ENCODE measurements around the gene AGBL2.
A peak's percentile ranks its signal among the peaks of the same experiment; 100 is the strongest.
"Not testable (repeated sequence)": the region's sequence is repeated elsewhere in the genome, so short reads cannot be mapped to it uniquely, and the experiment has no call there.

The AGBL2 gene, protein sequence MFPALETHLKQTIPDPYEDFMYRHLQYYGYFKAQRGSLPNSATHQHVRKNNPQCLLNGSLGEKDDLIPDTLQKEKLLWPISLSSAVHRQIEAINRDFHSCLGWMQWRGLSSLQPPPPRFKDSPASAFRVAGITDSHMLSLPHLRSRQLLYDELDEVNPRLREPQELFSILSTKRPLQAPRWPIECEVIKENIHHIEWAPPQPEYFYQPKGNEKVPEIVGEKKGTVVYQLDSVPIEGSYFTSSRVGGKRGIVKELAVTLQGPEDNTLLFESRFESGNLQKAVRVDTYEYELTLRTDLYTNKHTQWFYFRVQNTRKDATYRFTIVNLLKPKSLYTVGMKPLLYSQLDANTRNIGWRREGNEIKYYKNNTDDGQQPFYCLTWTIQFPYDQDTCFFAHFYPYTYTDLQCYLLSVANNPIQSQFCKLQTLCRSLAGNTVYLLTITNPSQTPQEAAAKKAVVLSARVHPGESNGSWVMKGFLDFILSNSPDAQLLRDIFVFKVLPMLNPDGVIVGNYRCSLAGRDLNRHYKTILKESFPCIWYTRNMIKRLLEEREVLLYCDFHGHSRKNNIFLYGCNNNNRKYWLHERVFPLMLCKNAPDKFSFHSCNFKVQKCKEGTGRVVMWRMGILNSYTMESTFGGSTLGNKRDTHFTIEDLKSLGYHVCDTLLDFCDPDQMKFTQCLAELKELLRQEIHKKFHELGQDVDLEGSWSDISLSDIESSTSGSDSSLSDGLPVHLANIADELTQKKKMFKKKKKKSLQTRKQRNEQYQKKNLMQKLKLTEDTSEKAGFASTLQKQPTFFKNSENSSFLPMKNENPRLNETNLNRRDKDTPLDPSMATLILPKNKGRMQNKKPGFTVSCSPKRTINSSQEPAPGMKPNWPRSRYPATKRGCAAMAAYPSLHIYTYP

DNA sequence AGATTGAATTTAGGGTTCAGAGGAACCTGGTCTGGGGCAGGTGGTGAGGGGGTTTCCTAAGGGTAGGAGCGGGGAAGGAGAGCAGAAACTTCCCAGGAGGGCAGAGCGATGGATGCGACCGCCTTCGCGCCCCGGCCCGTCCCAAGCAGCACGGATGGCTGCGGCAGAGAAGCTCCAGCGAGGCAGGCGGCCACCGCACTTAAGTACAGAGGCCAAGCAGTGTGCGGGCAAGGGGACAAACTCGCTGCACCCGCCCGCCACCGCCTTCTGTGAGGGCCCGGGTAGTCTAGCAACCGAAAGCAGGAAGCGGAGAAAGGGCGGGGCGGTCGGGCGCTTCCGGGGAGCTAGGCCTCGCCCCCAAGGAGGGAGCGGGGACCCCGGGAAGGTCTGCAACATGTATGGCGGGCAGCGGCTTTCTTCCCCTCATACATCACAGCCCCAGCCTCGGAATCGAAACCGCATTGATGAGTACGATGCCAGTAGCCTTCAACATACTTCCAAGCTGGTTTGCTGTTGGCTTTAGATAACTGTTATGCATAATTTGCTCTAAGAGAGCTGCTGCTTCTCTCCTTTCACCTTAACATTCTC lies at the start of gene AGBL2:
Gene AGBL2 (minus strand): TSS at position 288 of the 588 bp plus-strand sequence. CDS start 719 bp downstream, outside the sequence.
- peak; percentile 49 for DNase-seq (ENCODE audit: low spot score)

DNA sequence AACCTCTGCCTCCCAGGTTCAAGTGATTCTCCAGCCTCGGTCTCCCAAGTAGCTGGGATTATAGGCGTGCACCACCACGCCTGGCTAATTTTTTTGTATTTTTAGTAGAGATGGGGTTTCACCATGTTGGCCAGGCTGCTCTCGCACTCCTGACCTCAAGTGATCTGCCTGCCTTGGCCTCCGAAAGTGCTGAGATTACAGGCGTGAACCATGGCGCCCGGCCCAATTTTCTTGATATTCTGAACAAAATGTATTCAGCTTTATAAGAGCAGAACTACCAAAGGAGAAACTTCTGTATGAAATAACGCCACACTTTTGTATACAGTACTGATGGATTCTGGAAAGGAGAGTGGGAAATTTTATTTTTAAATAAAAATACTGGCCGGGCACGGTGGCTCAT lies 44.1 kb upstream of the AGBL2 start:
- DNase-seq (ENCODE audit: low spot score): not testable (repeated sequence)

DNA sequence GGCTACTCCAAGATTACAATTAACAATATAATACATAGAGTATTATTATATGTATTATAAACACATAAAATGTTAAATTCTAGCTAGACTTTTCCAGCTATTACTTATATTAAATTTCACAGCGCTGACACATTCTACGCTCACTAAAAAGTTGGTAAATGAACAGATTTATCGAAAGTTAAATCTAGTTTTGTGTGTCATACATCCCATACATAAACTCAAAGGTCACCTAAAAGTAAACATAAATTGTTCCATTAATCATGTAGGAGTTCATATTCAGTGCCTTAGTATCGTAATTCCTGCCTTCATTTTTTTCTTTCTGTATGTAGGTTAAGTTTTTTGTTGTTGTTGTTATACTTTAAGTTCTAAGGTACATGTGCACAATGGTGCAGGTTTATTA lies 41.0 kb upstream of the AGBL2 start:
- DNase-seq (ENCODE audit: low spot score): no peak

DNA sequence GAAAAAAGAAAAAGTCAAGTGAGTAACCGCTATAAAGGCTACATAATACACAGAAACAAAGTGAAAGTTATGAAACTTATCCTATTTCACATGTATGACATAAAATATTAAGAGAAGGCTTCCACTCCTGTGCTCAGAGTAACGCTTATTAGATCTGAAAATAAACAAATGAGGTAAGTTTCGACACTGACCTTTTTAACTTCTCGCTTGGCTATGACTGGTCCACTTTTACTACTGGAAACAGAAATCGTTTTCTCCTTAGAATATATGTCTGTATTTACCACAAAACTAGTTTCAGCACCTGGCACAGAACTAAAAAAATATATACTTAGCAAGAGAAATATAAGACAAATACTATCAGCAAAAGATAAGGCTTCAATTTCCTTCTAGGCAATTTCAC lies 35.6 kb upstream of the AGBL2 start:
- no peak for DNase-seq (ENCODE audit: low spot score)

DNA sequence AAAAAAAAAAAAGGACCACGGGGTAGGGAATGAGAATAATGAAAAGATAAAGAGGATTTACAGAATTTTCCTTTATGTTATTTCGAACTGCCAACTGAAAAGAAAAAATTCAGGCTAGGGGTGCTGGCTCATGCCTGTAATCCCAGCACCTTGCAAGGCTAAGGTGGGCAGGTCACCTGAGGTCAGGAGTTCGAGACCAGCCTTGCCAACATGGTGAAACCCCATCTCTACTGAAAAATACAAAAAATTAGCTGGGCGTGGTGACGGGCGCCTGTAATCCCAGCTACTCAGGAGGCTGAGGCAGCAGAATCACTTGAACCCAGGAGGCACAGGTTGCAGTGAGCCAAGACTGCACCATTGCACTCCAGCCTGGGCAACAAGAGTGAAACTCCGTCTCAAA lies 27.3 kb upstream of the AGBL2 start:
- DNase-seq (ENCODE audit: low spot score): not testable (repeated sequence)

DNA sequence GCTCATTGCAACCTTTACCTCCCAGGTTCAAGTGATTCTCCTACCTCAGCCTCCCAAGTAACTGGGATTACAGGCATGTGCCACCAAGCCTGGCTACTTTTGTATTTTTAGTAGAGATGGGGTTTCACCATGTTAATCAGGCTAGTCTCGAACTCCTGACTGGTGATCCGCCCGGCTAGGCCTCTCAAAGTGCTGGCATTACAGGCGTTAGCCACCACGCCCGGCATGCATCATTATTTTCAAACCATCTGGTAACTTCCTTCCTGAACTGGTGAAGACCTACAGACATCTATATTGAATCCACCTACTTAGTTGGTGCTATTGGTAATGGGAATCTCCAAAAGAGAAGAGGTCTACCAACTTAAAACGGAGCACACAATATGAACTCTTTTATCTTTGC lies 22.6 kb upstream of the AGBL2 start:
- DNase-seq (ENCODE audit: low spot score): not testable (repeated sequence)

DNA sequence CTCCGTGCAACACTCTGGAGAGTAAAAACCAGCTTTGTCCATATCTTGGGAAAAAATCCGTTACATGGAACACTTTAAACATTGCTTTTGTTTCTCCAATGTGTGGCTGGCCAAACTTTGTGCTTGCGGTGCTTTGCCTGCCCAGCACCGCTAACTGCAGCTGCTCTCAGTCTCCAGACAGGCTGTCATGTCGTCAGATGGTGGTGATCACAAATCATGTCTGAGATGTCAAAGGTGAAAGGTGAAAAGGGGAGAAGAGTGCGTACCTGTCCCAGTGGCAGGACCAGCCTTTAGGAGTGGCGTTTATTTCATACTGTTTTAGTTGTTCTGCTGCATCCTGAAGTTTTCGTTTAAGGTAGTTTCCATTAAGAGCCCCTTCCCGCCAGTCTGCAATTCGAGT lies 17.1 kb upstream of the AGBL2 start:
- no peak for DNase-seq (ENCODE audit: low spot score)

DNA sequence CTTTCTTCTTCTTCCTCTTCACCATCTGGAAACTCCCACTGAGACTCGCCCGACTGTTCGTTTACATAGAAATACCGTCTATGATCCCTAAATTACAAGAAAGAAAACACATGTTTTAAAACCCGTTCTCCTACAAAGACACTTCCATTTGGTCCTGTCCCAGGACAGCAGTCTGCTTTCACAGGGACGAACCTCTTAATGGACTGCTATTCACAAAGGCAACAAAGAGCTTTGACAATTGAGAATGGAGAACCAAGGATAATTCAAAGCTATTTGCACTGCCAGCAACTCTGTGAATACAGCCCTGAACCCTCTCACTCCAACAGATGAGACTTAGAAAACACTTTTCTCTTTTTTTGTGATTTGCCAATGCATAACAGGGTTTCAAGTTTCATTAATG lies 16.3 kb upstream of the AGBL2 start:
- DNase-seq (ENCODE audit: low spot score): no peak

DNA sequence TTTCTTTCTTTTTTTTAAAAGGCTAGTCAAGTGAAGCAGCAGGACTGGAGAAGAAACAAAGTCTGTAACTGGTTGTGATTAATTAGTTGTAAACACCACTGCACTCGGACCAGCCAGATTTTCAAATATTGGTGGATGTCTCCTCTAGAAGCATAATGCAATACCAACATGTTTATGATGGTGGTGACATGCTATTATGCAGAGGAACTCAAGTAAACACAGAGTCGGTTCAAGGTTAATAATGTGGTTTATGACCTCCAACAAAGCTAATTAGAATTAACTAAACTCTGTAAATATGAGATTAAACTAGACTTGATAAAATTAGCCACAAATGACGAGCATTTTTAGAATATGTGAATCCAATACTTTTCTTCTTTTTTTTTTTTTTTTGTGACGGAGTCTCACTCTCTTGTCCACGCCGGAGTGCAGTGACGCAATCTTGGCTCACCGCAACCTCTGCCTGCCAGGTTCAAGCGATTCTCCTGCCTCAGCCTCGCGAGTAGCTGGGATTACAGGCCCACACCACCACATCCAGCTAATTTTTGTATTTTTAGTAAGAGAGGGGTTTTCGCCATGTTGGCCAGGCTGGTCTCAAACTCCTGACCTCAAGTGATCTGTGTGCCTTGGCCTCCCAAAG lies 11.8 kb upstream of the AGBL2 start:
- DNase-seq (ENCODE audit: low spot score): no peak

DNA sequence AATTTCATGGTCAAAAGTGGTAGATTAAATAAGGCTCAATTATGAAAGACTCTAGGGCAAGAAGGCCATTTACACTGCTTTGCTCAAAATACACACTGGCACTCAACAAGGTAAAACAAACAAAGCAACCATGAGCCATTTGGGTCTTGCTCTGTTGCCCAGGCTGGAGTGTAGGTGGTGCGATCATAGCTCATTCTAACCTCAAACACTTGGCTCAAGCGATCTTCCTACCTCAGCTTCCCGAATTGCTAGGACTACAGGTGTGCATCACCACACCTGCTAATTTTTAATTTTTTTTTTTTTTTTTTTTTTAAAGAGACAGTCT lies 10.9 kb upstream of the AGBL2 start:
- no peak for DNase-seq (ENCODE audit: low spot score)

DNA sequence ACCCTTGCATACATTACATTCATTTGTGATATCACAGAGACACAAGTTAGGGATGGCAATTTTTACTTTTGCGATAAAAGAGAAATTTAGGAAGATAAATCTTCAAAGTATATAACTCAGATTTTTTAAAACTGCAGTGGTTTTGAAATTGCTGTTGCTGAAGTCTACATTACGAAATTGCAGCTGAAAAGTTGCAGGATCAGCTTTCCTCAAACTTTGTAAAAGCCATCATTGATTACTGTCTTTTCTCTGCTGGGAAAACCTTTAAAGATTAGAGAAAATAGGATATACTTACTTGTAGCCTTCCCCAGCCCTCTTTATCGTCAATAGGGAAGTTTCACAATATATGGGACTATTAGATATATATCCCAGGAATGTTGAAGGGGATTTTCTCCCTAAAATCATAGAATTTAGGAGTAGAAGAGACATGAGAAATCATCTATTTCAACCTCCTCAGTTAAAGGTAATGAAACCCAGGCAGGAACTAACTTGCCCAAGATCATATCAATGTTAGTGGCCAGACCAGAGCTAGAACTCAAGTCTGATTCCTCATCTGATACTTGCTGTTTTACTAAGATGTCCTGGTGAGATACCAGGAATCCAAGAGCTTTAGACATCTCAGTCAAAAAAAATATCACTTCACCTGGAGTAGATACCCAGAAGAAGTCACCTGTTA lies 10.4 kb upstream of the AGBL2 start:
- DNase-seq (ENCODE audit: low spot score): no peak

DNA sequence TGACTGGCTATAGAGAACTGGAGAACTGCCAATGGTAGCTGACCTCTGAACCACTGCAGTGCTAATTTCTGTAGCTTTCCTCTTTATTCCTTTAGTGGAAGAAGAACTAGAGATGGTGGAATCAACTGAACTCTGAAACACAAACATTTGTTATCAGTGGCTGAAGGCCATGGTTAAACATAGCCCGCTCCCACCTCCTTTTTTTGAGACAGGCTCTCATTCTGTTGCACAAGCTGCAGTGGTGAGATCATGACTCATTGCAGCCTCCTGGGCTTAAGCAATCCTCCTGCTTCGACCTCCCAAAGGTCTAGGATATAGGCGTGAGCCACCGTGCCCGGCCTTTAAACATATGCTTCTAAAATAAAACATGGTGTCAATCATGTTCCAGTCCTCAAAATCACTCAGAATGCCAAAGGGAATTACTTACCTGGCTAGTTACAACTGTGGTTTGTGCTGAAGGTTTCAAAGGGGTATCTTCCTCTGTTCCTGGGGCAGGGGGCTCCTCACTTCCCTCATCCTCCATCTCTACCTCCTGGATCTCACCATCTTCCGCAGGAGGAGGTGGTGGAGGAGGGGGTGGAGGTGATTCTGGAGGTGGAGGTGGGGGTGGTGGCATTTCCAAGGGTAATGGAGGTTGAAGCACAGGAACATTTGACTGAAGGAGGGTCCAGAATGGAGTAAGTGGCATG lies 9.0 kb upstream of the AGBL2 start:
- no peak for DNase-seq (ENCODE audit: low spot score)

DNA sequence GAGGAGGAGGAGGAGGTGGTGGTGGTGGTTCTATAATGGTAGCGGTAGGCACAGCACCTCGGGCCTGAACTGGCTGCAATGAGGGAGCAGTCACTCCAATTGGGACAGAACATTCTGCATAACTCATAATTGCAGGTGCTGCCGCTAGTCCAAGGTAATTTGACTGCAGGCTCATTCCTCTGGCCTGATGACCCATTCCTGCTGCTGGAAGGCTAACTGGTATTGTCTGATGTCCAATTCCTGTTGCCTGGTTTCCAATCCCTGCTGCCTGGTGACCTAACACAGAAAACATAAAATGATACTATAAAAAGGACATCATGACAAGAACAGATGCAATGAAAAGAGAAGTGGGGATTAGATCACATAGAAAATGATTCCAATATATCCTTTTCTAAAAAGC lies 7.9 kb upstream of the AGBL2 start:
- DNase-seq (ENCODE audit: low spot score): no peak

DNA sequence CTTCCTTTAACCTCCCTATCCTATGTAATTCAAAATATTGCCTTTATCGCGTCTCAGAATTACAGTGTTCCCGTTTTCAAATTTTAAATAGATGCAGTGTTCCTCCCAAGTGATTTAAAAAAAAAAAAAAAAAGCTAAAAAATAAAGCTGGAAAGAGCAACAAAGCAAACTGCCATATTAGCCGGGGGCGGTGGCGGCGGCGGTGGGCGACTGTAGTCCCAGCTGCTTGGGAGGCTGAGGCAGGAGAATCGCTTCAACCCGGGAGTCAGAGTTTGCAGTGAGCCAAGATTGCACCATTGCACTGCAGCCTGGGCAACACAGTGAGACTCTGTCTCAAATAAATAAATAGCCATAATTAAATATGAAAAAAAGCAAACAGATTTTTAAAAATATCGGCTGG lies 5.5 kb upstream of the AGBL2 start:
- DNase-seq (ENCODE audit: low spot score): no peak

DNA sequence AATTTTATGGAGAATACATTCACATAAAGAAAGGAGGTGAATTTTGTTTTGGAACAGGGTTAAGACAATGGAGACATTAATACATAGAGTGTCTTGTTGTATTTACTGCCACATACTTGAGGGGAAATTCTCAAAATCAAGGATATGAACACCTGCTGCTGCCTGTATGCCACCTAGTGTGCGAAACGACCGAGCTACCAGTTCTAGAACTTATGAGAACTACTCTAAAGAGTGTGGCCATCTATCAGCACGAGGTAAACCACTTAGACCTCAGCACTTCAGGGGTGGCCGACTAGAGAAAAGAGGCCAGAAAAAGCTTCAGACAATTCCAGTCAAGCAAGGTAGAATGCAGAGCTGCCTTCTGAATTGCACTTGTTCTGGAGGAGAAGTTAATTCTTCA lies 1.5 kb upstream of the AGBL2 start:
- DNase-seq (ENCODE audit: low spot score): no peak

DNA sequence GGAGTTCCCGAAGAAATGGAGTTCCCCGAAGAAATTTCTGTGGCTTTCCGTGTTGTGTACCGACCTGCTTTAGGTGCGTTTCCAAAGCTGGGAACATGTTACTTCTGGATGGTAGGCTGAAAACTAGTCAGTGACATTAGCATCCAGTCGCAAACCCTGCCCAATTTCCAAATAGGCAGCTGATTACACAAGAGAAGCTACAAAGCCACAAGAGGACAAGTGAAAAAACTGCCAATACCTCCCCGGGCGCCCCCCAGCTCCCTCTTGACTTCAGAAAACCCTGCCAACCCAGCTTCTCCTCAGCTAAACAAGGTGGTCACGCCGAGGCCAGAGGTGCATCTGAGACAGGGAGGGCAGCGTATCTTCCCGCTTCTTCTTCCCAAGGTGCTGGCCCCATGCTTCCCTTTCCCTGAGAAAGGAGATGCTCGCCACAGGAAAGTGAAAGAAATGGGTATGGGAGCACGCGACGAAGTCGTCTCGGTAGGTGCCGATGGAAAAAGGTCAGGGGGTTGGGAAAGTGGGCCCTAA lies 551 bp downstream of the AGBL2 start:
- DNase-seq (ENCODE audit: low spot score): no peak

DNA sequence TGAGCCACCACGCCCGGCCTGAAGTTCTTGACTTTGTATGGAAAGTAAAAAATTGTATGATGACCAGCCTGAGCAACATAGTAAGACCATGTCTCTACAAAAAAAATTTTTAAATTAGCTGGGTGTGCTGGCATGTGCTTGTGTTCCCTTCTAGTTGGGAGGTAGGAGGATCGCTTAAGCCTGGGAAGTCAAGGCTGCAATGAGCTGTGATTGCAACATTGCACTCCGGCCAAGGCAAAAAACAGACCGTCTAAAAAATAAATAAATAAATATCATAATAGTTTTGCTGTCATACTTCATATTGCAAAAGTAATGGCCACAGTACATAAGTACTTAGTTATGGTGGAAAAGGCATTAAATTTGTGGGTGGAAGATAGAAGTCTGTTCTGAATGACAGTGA lies 3.4 kb downstream of the AGBL2 start:
- no peak for DNase-seq (ENCODE audit: low spot score)

DNA sequence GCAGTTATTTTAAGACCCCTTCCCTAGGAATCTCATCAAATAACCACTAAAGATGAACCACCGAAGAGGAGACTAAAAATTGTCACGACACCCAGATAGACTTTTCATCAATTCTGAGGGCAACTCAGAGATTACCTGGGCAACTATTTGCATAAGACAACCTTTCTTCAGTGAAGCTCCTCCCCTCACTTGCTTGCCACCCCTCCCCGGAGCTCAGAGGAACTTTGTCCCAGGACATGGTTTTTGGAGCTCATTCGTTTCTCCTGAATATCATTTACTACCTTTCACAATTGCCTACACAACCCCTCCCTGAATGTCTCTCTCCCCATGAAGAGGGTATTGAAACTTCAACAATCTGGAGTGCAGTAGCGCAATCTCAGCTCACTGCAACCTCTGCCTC lies 3.9 kb downstream of the AGBL2 start:
- no peak for DNase-seq (ENCODE audit: low spot score)

DNA sequence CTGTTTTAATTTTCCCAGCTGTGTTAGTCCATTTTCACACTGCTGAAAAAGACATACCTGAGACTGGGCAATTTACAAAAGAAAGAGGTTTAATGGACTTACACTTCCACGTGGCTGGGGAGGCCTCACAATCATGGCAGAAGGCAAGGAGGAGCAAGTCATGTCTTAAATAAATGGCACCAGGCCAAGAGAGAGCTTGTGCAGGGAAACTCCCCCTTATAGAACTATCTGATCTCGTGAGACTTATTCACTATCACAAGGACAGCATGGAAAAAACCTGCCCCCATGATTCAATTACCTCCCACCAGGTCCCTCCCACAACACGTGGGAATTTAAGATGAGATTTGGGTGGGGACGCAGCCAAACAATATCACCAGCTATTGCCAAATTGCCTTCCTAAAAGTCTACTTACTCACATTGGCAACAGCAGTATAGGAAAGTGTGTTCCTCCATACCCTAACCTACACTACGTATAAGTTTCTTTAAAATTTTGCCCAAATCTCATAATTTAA lies 7.8 kb downstream of the AGBL2 start:
- DNase-seq (ENCODE audit: low spot score): not testable (repeated sequence)

DNA sequence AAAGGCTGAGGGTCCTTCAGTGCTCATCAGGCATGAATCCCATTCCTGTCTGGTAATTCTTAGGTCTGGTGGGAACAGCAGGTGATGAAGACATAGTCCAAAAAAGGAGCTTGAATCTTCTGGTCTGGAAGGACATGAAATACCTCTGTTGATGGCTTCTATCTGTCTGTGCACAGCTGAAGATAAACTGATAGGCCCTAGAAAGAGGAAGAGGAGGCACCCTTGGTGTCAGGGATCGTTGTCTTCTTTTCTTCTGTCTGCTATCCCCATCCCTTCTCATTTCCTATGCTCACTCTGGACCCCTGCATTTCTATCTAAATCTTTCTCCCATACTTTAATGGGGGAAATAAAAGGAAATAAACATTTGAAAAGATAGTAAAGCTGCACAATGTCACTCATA lies 9.4 kb downstream of the AGBL2 start:
- DNase-seq (ENCODE audit: low spot score): no peak

DNA sequence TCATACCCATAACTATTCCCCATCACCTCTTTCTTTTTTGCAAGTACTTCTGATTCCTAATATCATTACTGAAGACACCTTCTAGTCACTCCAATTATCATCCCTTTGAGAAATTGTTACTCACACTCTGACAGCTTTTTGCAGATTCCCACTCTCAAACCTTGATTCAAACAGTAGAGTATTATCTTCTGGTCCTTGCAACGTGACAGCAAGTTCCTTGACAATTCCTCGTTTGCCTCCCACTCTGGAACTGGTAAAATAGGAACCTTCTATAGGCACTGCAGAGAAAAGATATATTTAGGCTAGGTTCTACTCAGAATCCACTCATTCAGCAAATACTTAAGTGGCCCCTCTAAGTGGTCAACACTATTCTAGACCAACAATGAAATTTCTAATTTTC lies 23.2 kb downstream of the AGBL2 start:
- no peak for DNase-seq (ENCODE audit: low spot score)
